Calu3 (cell line): ENCODE results near the gene DNTT. TPM values are rescaled to one million over a fixed set of nuclear protein-coding genes. Genes with fewer than 3 reads are reported as not detected.

Source experiments
- BruUV-seq: library from RNA; stranded (reverse); fragments of 400-500 nt; replicated peaks from 2 replicates; lab custom pipeline; 2021; lab: Mats Ljungman, UMichigan
- CTCF ChIA-PET: fragments of 300-600 bp; sonication (Branson Sonifier 250); formaldehyde crosslinking; loops from one replicate; lab custom pipeline; 2022; ENCODE audit warnings: antibody characterized with exemption; lab: Charles Lee
- DNase-seq: peaks from one replicate; pipeline ENCODE4 v3.0.0; 2022
- H3K27ac Mint-ChIP-seq: one replicate; pipeline ENCODE4 v1.8.0; 2022; ENCODE audit warnings: mixed read lengths; ENCODE audit not compliant: unreplicated experiment
- H3K27me3 Mint-ChIP-seq: one replicate; pipeline ENCODE4 v1.8.0; 2022; ENCODE audit warnings: mixed read lengths; ENCODE audit not compliant: unreplicated experiment
- H3K36me3 Mint-ChIP-seq: one replicate; pipeline ENCODE4 v1.8.0; 2022; ENCODE audit warnings: mild to moderate bottlenecking, moderate library complexity, mixed read lengths; ENCODE audit not compliant: insufficient read depth, unreplicated experiment
- H3K4me1 Mint-ChIP-seq: one replicate; pipeline ENCODE4 v1.8.0; 2022; ENCODE audit warnings: mild to moderate bottlenecking, low read depth, mixed read lengths; ENCODE audit not compliant: unreplicated experiment
- H3K4me3 Mint-ChIP-seq: one replicate; pipeline ENCODE4 v1.8.0; 2022; ENCODE audit warnings: mild to moderate bottlenecking, low read depth, moderate library complexity, mixed read lengths; ENCODE audit not compliant: unreplicated experiment
- H3K9me3 Mint-ChIP-seq: one replicate; pipeline ENCODE4 v1.8.0; 2022; ENCODE audit warnings: low read depth, mixed read lengths; ENCODE audit not compliant: unreplicated experiment
- CTCF ChIP-seq: fragments of 200-600 bp; IDR thresholded peaks from one replicate; pipeline ENCODE4 v1.8.0; 2022; ENCODE audit warnings: antibody characterized with exemption; ENCODE audit not compliant: unreplicated experiment
- intact Hi-C: fragments of 100-400 bp; cut with micrococcal nuclease; formaldehyde crosslinking; loops from one replicate; pipeline ENCODE4 v1.10.0; 2022; ENCODE audit not compliant: unreplicated experiment
- total RNA-seq: library from RNA; stranded (reverse); gene quantifications from 2 replicates; pipeline ENCODE4 v1.2.3, GENCODE V29; 2022

Gene DNTT
- total RNA-seq, 1 experiment from 2014 or later, result not detected

GRCh38 chr10:96292971-96293920, 11.0 kb upstream of the DNTT start:
- no peak overlapping the region for H3K4me3 Mint-ChIP-seq
- H3K9me3 Mint-ChIP-seq, result no peaks in the 10 kb centered on the region
- intact Hi-C loops, result loop anchor here (1.0 kb wide), 2 partner anchors 64 to 276 kb away; no protein-coding TSS in a partner anchor
- peaks cover 25% of the 10 kb centered on the region for H3K27me3 Mint-ChIP-seq
- no peak overlapping the region for H3K27ac Mint-ChIP-seq
- DNase-seq, result no peak
- BruUV-seq, result no TSS peak
- TF ChIP-seq CTCF, result peak; percentile 42
- peaks cover 13% of the 10 kb centered on the region for H3K4me1 Mint-ChIP-seq
- H3K36me3 Mint-ChIP-seq, result no peaks in the 10 kb centered on the region
- CTCF ChIA-PET, result interaction anchor here (1.4 to 7.4 kb wide), 2 partner anchors 62 to 64 kb away, joined by 3 to 55 read pairs; no protein-coding TSS in a partner anchor

- Mint-ChIP-seq H3K4me1 (peaks cover 3% of the 10 kb centered on the region), H3K27me3 (peaks cover 45% of the 10 kb centered on the region), H3K36me3 (no peaks in the 10 kb centered on the region), H3K9me3 (no peaks in the 10 kb centered on the region), H3K27ac (no peak overlapping the region), H3K4me3 (no peak overlapping the region)
- DNase-seq, result no peak
- BruUV-seq, result no TSS peak
- intact Hi-C loops, result no loop called here
- no peak for TF ChIP-seq CTCF
- CTCF ChIA-PET, result interaction anchor here (7.4 kb wide), 1 partner anchor 66 kb away, joined by 55 read pairs; no protein-coding TSS in a partner anchor
Measured at GRCh38 chr10:96295475-96295874, 8.8 kb upstream of the DNTT start.

- no peaks in the 10 kb centered on the region for H3K36me3 Mint-ChIP-seq
- CTCF ChIA-PET, result interaction anchor here (0.7 kb wide), 1 partner anchor 18 kb away, joined by 3 read pairs; no protein-coding TSS in a partner anchor
Measured at GRCh38 chr10:96297486-96297885, 6.7 kb upstream of the DNTT start.

GRCh38 chr10:96298362-96298761, 5.9 kb upstream of the DNTT start:
- no TSS peak for BruUV-seq
- intact Hi-C loops, result no loop called here

More at GRCh38 chr10:96297486-96297885, 6.7 kb upstream of the DNTT start:
- Mint-ChIP-seq H3K27me3 (peaks cover 63% of the 10 kb centered on the region), H3K4me1 (no peaks in the 10 kb centered on the region), H3K4me3 (no peak overlapping the region), H3K9me3 (no peaks in the 10 kb centered on the region), H3K27ac (no peak overlapping the region)
- DNase-seq, result no peak
- TF ChIP-seq CTCF, result no peak
- intact Hi-C loops, result no loop called here
- BruUV-seq, result no TSS peak

More at GRCh38 chr10:96298362-96298761, 5.9 kb upstream of the DNTT start:
- H3K9me3 Mint-ChIP-seq, result no peaks in the 10 kb centered on the region
- peaks cover 63% of the 10 kb centered on the region for H3K27me3 Mint-ChIP-seq
- no peaks in the 10 kb centered on the region for H3K4me1 Mint-ChIP-seq
- no peak overlapping the region for H3K4me3 Mint-ChIP-seq
- no peak for DNase-seq
- H3K36me3 Mint-ChIP-seq, result no peaks in the 10 kb centered on the region
- no peak overlapping the region for H3K27ac Mint-ChIP-seq
- no peak for TF ChIP-seq CTCF
- CTCF ChIA-PET, result no interaction called here
